ENCODE results near the gene ABLIM1.

Gene ABLIM1

DNA sequence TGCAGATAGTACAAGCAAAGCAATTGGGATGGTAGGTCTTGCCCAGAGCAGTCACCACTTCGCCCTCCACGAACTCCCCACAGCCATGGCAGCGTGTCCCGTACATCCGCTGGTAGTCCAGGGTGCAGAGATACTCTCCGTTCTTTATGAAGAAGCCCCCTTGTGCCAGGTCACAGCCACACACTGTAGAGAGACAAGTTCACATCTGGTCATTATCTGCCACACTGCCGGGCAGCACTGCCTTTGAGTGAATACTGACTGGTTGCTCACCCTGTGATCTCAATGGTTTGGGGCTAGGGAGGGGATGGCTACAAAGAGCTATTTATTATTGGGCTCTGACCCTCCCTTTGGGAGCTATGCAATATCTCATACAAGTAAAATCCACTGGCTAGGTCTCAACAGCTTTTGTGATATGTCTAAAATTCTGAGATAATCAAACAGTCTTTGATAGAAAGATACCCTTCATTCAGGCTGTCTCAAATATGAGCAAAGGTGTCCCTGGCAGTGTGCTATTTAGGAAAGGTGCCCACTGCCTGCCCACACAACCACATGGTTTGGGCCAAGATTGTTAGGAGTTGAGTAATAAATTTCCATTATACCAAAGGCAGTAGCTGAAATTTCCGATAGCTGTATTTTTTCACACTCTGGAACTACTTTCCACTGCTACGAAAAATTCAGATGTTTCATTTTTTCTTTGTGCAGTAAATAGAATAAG, 82.5 kb downstream of the ABLIM1 start:
- no peak for DNase-seq

DNA sequence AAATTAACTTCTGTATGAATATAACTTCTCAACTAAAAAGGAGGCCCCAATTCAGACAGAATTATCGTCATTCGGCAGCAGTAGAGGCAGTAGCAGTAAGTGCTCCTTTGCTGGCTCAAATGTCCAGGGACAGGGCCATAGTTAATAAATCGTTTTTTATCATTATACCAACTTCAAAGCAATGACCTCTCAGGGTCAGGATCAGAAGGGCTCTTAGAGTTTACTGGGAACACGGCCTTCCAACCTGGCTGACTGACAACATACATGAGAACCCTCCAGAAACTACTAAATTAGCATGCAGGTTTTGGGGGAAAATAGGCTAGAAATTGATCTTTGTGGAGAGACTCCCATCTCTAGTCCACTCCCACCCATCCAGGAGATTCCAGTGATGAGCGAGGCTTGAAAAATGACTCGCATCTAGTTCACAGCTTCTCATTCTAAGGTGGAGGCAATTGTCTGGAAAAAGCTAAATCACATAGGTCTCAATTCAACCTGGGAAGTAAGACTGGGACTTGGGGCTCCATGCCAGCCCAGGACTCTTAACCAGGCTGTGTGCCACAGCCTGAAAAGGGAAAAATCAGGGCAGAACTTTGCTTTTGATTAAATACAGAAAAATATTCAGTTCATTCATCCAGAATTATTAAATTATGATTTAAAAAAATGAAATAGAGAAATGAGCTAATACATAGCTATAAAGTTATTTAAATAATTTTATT, 84.6 kb downstream of the ABLIM1 start:
- DNase-seq = no peak

DNA sequence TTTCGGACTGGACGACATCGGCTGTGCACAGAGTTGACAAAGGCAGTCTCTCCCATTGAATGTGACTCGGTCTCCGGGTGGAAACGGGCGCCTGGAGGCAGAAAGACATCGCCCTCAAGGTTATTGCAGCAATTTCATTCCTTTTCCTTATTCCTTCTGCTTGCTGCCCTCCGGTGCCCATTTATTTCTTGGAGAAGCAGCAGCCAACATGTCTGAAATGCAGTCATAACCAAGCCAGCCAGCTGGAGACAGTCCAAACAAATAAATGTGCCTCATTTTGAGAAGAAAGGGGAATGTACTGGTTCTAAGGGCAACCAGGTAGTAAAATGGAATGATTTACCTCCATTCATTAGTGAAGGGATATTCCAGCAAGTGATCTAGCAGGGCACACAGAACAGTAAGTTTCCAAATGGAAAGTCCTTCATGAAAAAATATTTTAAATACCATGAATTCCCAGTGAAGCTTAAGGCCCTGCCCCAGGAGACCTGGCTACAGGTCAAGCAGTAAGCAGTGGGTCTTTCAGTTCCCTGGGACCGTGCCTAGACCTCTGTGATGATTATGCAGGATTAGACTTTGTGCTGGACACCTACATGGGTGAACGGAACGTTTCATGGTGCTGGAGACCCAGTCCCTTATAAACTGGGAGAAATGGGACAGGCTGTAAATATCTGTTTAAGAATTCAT, 86.6 kb downstream of the ABLIM1 start:
- DNase-seq = no peak

DNA sequence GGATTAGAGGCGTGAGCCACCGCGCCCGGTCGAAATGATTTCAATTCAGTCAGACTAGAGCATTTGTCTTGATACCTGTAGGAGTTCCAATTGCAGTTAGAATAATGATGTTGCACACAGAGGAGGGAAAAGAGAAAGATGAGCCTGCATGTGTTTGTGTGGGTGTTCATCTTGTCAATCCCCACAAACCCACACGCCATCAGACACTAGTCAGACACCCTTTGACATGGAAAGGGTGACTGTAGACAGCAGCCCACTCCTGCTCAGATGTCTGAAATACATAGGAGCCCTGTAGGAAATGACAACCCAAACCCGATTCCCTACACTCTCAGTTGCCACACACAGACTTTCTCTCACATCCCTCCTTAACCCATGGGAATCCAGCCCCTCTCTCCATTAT, 92.0 kb downstream of the ABLIM1 start:
- no peak for DNase-seq

- DNase-seq = no peak
Observed at GRCh38 chr10:114565066-114565465, 93.0 kb downstream of the ABLIM1 start.

GRCh38 chr10:114561008-114561523, 97.0 kb downstream of the ABLIM1 start:
- DNase-seq = no peak

- no peak for DNase-seq
Observed at GRCh38 chr10:114560144-114560543, 97.9 kb downstream of the ABLIM1 start.

GRCh38 chr10:114559636-114560035, 98.4 kb downstream of the ABLIM1 start:
- DNase-seq = no peak

GRCh38 chr10:114557854-114558253, 100.2 kb downstream of the ABLIM1 start:
- DNase-seq = no peak

DNA sequence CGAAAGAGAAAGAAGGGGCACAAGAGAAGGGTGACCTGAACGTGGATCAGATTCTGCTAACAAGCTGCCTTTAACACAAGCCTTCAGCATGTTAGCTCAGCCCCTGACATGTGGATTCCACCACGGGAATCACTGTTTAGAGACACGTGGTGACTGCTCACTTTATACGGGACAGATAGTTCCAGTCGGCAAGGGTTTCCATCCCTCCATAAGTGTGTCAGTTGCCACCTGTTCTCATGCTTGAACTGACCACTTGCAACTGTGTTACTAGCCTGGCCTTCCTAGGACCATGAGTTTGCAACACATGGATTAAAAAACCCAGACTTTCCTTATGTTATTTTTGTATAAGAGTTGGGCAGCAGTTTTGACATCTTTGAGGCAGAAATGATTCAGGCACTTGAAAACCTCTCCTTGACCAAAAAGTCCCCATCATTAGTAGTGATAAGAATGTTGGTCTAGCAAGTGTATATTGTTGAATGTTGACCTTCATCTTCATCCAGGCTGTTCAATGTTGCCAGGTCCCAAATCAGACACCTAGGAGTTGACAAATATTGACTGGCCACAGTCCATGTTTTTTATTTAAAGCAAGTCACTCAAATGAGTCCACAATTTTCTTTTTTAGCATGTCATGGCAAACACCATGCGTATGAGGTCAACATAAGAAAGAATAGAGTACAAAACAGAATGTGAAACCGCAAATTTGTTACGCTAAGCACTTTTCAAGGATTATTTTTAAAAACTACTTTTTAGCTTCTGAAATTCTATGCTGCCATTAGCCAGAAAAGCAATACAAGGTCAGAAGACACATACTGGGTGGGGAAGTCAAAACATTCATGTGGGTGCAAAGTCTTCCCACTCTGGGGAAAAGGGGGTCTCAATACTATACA, 101.6 kb downstream of the ABLIM1 start:
- DNase-seq = no peak

- no peak for DNase-seq
Observed at GRCh38 chr10:114553436-114553835, 104.6 kb downstream of the ABLIM1 start.

DNA sequence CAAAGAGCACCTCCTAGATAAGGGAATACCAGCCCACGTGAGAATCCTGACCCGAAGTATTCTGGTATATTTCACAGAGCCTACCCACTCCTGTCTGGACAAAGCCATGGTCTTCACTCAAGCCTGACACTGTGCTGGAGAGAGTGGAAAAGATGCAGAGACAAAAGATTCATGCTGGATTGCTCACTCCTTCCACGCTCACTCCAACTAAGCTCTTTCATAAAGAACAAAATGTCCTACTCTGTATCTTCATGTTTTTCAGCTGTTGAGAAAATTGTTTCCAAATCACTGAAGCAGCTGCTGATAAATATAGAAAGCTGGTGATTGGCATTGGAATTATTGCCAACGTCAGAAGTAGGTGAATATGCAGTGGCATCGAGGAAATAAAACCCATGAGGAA, 106.0 kb downstream of the ABLIM1 start:
- no peak for DNase-seq

- no peak for DNase-seq
Observed at GRCh38 chr10:114551636-114551972, 106.5 kb downstream of the ABLIM1 start.

- DNase-seq = no peak
Observed at GRCh38 chr10:114550756-114551635, 107.1 kb downstream of the ABLIM1 start.

- DNase-seq = no peak
Observed at GRCh38 chr10:114548662-114549061, 109.4 kb downstream of the ABLIM1 start.

GRCh38 chr10:114547514-114547913, 110.6 kb downstream of the ABLIM1 start:
- no peak for DNase-seq

GRCh38 chr10:114547056-114547455, 111.0 kb downstream of the ABLIM1 start:
- no peak for DNase-seq

GRCh38 chr10:114545819-114546218, 112.3 kb downstream of the ABLIM1 start:
- DNase-seq = no peak

DNA sequence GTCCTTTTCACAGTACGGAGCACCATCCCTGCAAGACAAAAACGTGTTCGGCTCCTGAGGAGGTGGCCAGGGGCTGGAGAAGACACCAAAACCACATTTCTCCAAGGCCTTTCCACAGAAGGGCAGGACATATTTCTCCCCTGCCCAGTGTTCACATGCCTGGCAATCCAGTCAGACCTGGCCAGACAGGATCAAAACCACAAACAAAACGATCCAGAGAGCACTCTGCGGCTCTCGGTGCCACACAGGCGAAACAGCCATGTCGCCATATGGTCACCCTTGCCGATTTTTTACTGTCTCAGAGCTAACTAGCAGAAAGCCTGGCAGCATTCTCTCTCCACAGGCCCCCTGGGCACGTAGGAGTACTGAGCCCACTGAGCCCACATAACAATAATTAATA, 113.0 kb downstream of the ABLIM1 start:
- DNase-seq = no peak

- peak; percentile 58 for DNase-seq
Observed at GRCh38 chr10:114544045-114544659, 113.9 kb downstream of the ABLIM1 start.

GRCh38 chr10:114543456-114543855, 114.6 kb downstream of the ABLIM1 start:
- DNase-seq = no peak

All from activated CD8-positive, alpha-beta memory T cell treated with anti-CD3 and anti-CD28 coated beads, Interleukin-2, amount 50 U/mL, for 4 hours (primary cell).